Measurements from ENCODE around the gene VARS2.
A peak's percentile ranks its signal among the peaks of the same experiment; 100 is the strongest.

Gene VARS2

GRCh38 chr6:30875244-30876038 is 38.6 kb upstream of the VARS2 start:
- no peaks in the 10 kb centered on the region for H4K20me1 ChIP-seq (ENCODE audit: insufficient read depth, low read length, poor library complexity, severe bottlenecking)
- H3K36me3 ChIP-seq (ENCODE audit: insufficient read depth, low read length), result no peaks in the 10 kb centered on the region
- H3F3A ChIP-seq (ENCODE audit: low read depth), result no peaks in the 10 kb centered on the region
- H3K9ac ChIP-seq (ENCODE audit: low read depth, low read length, poor library complexity, severe bottlenecking), result no peak overlapping the region
- no peaks in the 10 kb centered on the region for H3K27me3 ChIP-seq (ENCODE audit: insufficient read depth, low read length, poor library complexity, severe bottlenecking)
- H3K79me2 ChIP-seq (ENCODE audit: insufficient read depth, low read length), result no peaks in the 10 kb centered on the region
- peaks cover 8% of the 10 kb centered on the region; the same call in 1 of the 2 replicates for H3K9me3 ChIP-seq (ENCODE audit: insufficient read depth, low read depth, low read length)
- H3K4me1 ChIP-seq (ENCODE audit: insufficient read depth, low read length, poor library complexity, severe bottlenecking), result peaks cover 4% of the 10 kb centered on the region
- no peak for TF ChIP-seq CTCF (conservative IDR thresholded peaks at IDR 0.05; ENCODE audit: low read length)
- no peak for TF ChIP-seq EZH2phosphoT487 (IDR thresholded peaks at IDR 0.05; ENCODE audit: borderline replicate concordance)
- H3K4me3 ChIP-seq (ENCODE audit: low read length, poor library complexity, severe bottlenecking), result no peak overlapping the region
- no peak overlapping the region for H2AFZ ChIP-seq (ENCODE audit: low read length)
- H3K9me2 ChIP-seq (replicated peaks; ENCODE audit: low read depth, low read length), result no peaks in the 10 kb centered on the region
- no peak overlapping the region for H3K4me2 ChIP-seq (ENCODE audit: low read depth, low read length, poor library complexity, severe bottlenecking)

GRCh38 chr6:30876039-30876730 is 37.9 kb upstream of the VARS2 start:
- TF ChIP-seq CTCF (conservative IDR thresholded peaks at IDR 0.05; ENCODE audit: low read length), result no peak
- no peak for TF ChIP-seq EZH2phosphoT487 (IDR thresholded peaks at IDR 0.05; ENCODE audit: borderline replicate concordance)
- peaks cover 3% of the 10 kb centered on the region; the same call in 1 of the 2 replicates for H3K9me3 ChIP-seq (ENCODE audit: insufficient read depth, low read depth, low read length)
- H3K9me2 ChIP-seq (replicated peaks; ENCODE audit: low read depth, low read length), result no peaks in the 10 kb centered on the region
- H3F3A ChIP-seq (ENCODE audit: low read depth), result no peaks in the 10 kb centered on the region
- no peak overlapping the region for H3K4me3 ChIP-seq (ENCODE audit: low read length, poor library complexity, severe bottlenecking)
- H2AFZ ChIP-seq (ENCODE audit: low read length), result no peak overlapping the region
- H3K36me3 ChIP-seq (ENCODE audit: insufficient read depth, low read length), result no peaks in the 10 kb centered on the region
- H3K27me3 ChIP-seq (ENCODE audit: insufficient read depth, low read length, poor library complexity, severe bottlenecking), result no peaks in the 10 kb centered on the region
- H3K4me1 ChIP-seq (ENCODE audit: insufficient read depth, low read length, poor library complexity, severe bottlenecking), result peaks cover 4% of the 10 kb centered on the region
- H4K20me1 ChIP-seq (ENCODE audit: insufficient read depth, low read length, poor library complexity, severe bottlenecking), result no peaks in the 10 kb centered on the region
- H3K4me2 ChIP-seq (ENCODE audit: low read depth, low read length, poor library complexity, severe bottlenecking), result no peak overlapping the region
- H3K79me2 ChIP-seq (ENCODE audit: insufficient read depth, low read length), result no peaks in the 10 kb centered on the region
- no peak overlapping the region for H3K9ac ChIP-seq (ENCODE audit: low read depth, low read length, poor library complexity, severe bottlenecking)

GRCh38 chr6:30877419-30878262 is 36.4 kb upstream of the VARS2 start:
- Histone ChIP-seq H3F3A (ENCODE audit: low read depth) (no peaks in the 10 kb centered on the region), H3K9ac (ENCODE audit: low read depth, low read length, poor library complexity, severe bottlenecking) (peak overlapping the region; percentile 67), H3K4me3 (ENCODE audit: low read length, poor library complexity, severe bottlenecking) (peak overlapping the region; percentile 70), H3K4me2 (ENCODE audit: low read depth, low read length, poor library complexity, severe bottlenecking) (peak overlapping the region; percentile 76), H3K9me2 (replicated peaks; ENCODE audit: low read depth, low read length) (no peaks in the 10 kb centered on the region), H2AFZ (ENCODE audit: low read length) (peak overlapping the region; percentile 88), H3K4me1 (ENCODE audit: insufficient read depth, low read length, poor library complexity, severe bottlenecking) (peaks cover 4% of the 10 kb centered on the region), H3K36me3 (ENCODE audit: insufficient read depth, low read length) (no peaks in the 10 kb centered on the region), H3K79me2 (ENCODE audit: insufficient read depth, low read length) (no peaks in the 10 kb centered on the region), H4K20me1 (ENCODE audit: insufficient read depth, low read length, poor library complexity, severe bottlenecking) (no peaks in the 10 kb centered on the region), H3K27me3 (ENCODE audit: insufficient read depth, low read length, poor library complexity, severe bottlenecking) (no peaks in the 10 kb centered on the region), H3K9me3 (ENCODE audit: insufficient read depth, low read depth, low read length) (no peaks in the 10 kb centered on the region)
- peak; percentile 99 for TF ChIP-seq CTCF (conservative IDR thresholded peaks at IDR 0.05; ENCODE audit: low read length)
- TF ChIP-seq EZH2phosphoT487 (IDR thresholded peaks at IDR 0.05; ENCODE audit: borderline replicate concordance), result no peak

Data from Loucy (cell line).